ENCODE results near the gene HES5. TPM values are rescaled to one million over a fixed set of nuclear protein-coding genes. Genes with fewer than 3 reads are reported as not detected.

The HES5 gene
- total and polyA plus RNA-seq, 2 of the 13 experiments (the other 11 are each of a cell fraction or from before 2014, with no cell fraction given): not detected

DNA sequence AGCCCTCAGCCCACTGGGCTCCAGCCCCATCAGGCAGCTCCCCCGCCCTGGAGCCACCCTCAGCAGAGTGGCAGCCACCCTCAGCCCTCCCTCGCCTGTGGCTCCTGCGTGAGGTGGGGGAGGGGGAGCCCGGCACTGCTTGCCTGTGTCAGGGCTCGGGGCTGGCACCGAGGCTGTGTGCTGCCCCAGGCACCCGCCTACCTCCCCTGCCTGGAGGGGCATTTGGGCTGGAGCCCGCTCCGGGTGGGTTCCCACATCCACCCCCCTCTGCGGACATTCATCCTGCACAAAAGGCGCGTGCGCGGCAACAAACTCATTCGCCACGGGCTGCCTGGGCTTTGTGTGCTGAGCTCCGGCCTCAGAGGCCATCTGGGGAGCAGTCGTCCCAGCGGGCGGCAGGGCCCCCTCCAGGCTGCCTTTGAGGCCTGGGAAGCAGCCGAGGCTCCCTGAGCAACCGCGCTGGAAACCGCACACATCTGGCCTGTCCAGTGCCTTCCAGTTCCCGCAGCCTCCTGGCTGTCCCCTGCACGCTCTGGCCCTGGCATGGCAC, 13.6 kb upstream of the HES5 start (continued):
- TF ChIP-seq PHF21A (CRISPR knock-in tag; IDR thresholded peaks at IDR 0.05) (0 out of 2 replicates have a peak, but pooled peaks have one; percentile 38), MBNL3 (CRISPR knock-in tag; conservative IDR thresholded peaks at IDR 0.05) (no peak), ZNF543 (CRISPR knock-in tag; IDR thresholded peaks at IDR 0.05) (peak; percentile 78), ZSCAN20 (CRISPR knock-in tag; IDR thresholded peaks at IDR 0.05; ENCODE audit: borderline replicate concordance) (no peak), SSRP1 (CRISPR knock-in tag; IDR thresholded peaks at IDR 0.05) (no peak), TARDBP (CRISPR knock-in tag; IDR thresholded peaks at IDR 0.05) (no peak), SIX4 (CRISPR knock-in tag; IDR thresholded peaks at IDR 0.05) (no peak)
- TF ChIP-seq, protein P1, sequence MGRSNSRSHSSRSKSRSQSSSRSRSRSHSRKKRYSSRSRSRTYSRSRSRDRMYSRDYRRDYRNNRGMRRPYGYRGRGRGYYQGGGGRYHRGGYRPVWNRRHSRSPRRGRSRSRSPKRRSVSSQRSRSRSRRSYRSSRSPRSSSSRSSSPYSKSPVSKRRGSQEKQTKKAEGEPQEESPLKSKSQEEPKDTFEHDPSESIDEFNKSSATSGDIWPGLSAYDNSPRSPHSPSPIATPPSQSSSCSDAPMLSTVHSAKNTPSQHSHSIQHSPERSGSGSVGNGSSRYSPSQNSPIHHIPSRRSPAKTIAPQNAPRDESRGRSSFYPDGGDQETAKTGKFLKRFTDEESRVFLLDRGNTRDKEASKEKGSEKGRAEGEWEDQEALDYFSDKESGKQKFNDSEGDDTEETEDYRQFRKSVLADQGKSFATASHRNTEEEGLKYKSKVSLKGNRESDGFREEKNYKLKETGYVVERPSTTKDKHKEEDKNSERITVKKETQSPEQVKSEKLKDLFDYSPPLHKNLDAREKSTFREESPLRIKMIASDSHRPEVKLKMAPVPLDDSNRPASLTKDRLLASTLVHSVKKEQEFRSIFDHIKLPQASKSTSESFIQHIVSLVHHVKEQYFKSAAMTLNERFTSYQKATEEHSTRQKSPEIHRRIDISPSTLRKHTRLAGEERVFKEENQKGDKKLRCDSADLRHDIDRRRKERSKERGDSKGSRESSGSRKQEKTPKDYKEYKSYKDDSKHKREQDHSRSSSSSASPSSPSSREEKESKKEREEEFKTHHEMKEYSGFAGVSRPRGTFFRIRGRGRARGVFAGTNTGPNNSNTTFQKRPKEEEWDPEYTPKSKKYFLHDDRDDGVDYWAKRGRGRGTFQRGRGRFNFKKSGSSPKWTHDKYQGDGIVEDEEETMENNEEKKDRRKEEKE (IDR thresholded peaks at IDR 0.05): no peak
- TF ChIP-seq, protein P2, sequence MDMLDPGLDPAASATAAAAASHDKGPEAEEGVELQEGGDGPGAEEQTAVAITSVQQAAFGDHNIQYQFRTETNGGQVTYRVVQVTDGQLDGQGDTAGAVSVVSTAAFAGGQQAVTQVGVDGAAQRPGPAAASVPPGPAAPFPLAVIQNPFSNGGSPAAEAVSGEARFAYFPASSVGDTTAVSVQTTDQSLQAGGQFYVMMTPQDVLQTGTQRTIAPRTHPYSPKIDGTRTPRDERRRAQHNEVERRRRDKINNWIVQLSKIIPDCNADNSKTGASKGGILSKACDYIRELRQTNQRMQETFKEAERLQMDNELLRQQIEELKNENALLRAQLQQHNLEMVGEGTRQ (IDR thresholded peaks at IDR 0.05; ENCODE audit: low read depth, low read length): no peak
- TF ChIP-seq, protein P2 (CRISPR knock-in tag; IDR thresholded peaks at IDR 0.05; ENCODE audit: borderline replicate concordance): no peak
- TF ChIP-seq, protein P3, sequence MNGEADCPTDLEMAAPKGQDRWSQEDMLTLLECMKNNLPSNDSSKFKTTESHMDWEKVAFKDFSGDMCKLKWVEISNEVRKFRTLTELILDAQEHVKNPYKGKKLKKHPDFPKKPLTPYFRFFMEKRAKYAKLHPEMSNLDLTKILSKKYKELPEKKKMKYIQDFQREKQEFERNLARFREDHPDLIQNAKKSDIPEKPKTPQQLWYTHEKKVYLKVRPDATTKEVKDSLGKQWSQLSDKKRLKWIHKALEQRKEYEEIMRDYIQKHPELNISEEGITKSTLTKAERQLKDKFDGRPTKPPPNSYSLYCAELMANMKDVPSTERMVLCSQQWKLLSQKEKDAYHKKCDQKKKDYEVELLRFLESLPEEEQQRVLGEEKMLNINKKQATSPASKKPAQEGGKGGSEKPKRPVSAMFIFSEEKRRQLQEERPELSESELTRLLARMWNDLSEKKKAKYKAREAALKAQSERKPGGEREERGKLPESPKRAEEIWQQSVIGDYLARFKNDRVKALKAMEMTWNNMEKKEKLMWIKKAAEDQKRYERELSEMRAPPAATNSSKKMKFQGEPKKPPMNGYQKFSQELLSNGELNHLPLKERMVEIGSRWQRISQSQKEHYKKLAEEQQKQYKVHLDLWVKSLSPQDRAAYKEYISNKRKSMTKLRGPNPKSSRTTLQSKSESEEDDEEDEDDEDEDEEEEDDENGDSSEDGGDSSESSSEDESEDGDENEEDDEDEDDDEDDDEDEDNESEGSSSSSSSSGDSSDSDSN (CRISPR knock-in tag; IDR thresholded peaks at IDR 0.05): peak; percentile 17; the same call in 1 of the 2 replicates
- TF ChIP-seq, protein P4, sequence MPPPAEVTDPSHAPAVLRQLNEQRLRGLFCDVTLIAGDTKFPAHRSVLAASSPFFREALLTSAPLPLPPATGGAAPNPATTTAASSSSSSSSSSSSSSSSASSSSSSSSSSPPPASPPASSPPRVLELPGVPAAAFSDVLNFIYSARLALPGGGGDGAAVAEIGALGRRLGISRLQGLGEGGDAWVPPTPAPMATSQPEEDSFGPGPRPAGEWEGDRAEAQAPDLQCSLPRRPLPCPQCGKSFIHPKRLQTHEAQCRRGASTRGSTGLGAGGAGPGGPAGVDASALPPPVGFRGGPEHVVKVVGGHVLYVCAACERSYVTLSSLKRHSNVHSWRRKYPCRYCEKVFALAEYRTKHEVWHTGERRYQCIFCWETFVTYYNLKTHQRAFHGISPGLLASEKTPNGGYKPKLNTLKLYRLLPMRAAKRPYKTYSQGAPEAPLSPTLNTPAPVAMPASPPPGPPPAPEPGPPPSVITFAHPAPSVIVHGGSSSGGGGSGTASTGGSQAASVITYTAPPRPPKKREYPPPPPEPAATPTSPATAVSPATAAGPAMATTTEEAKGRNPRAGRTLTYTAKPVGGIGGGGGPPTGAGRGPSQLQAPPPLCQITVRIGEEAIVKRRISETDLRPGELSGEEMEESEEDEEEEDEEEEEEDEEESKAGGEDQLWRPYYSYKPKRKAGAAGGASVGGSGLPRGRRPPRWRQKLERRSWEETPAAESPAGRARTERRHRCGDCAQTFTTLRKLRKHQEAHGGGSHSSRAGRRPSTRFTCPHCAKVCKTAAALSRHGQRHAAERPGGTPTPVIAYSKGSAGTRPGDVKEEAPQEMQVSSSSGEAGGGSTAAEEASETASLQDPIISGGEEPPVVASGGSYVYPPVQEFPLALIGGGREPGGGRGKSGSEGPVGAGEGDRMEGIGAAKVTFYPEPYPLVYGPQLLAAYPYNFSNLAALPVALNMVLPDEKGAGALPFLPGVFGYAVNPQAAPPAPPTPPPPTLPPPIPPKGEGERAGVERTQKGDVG (CRISPR knock-in tag; IDR thresholded peaks at IDR 0.05; ENCODE audit: borderline replicate concordance): no peak
- TF ChIP-seq, protein P5, sequence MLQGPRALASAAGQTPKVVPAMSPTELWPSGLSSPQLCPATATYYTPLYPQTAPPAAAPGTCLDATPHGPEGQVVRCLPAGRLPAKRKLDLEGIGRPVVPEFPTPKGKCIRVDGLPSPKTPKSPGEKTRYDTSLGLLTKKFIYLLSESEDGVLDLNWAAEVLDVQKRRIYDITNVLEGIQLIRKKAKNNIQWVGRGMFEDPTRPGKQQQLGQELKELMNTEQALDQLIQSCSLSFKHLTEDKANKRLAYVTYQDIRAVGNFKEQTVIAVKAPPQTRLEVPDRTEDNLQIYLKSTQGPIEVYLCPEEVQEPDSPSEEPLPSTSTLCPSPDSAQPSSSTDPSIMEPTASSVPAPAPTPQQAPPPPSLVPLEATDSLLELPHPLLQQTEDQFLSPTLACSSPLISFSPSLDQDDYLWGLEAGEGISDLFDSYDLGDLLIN (CRISPR knock-in tag; IDR thresholded peaks at IDR 0.05; ENCODE audit: borderline replicate concordance): no peak
- TF ChIP-seq, protein P6, sequence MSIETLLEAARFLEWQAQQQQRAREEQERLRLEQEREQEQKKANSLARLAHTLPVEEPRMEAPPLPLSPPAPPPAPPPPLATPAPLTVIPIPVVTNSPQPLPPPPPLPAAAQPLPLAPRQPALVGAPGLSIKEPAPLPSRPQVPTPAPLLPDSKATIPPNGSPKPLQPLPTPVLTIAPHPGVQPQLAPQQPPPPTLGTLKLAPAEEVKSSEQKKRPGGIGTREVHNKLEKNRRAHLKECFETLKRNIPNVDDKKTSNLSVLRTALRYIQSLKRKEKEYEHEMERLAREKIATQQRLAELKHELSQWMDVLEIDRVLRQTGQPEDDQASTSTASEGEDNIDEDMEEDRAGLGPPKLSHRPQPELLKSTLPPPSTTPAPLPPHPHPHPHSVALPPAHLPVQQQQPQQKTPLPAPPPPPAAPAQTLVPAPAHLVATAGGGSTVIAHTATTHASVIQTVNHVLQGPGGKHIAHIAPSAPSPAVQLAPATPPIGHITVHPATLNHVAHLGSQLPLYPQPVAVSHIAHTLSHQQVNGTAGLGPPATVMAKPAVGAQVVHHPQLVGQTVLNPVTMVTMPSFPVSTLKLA (IDR thresholded peaks at IDR 0.05): no peak

All from HepG2 (cell line).